ENCODE data around the gene LCNL1.

LCNL1 gene

DNA sequence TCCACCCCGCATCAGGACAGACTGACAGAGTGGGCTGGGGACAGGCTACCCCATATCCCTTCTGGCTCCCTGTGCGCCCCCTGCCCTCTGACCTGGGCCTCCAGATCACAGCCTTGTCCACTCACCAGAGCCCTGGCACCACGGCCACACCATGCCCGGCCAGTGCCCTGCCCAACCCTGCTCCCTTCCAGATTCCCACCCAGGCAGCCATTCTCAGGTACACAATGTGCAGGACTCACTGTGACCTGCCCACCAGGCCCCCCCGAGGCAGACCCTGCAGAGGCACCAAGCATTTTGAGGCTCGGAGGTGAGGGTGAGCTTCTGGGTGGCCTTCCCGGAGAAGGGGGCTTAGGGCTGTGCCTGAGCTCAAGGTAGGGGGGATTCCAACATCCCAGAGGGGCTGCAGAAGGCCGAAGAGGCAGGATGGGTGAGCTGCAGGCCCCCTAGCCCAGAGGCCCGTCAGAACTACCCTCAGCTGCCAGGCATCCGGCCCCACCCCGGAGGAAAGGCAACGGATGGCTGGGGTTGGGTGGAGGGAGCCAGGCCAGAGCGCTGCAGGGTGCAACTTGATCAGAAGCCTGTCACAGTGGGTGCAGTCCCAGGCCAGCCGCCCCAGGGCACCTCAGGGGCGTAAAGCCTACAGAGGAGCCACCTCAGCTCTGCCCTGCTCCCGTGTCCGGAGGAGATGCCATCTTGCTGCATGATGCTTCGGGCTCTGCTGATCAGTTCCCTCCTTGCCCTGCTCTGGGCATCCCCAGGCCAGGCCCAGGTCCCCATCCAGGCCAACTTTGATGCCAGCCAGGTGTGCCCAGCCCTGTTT is at the start of gene LCNL1:
Gene LCNL1, plus strand, starts transcription at position 762 of the 820 bp plus-strand sequence. CDS start 594 bp downstream, outside the sequence.
- no peak for ATAC-seq
- no peaks in the 10 kb centered on the region for H3K4me1 Mint-ChIP-seq
- H3K36me3 Mint-ChIP-seq = no peaks in the 10 kb centered on the region
- H3K4me3 Mint-ChIP-seq = no peak within 1 kb of the TSS
- peaks cover 67% of the 10 kb centered on the region for H3K27me3 Mint-ChIP-seq
- H3K27ac Mint-ChIP-seq = no peak within 1 kb of the TSS
- H3K9me3 Mint-ChIP-seq = no peaks in the 10 kb centered on the region

DNA sequence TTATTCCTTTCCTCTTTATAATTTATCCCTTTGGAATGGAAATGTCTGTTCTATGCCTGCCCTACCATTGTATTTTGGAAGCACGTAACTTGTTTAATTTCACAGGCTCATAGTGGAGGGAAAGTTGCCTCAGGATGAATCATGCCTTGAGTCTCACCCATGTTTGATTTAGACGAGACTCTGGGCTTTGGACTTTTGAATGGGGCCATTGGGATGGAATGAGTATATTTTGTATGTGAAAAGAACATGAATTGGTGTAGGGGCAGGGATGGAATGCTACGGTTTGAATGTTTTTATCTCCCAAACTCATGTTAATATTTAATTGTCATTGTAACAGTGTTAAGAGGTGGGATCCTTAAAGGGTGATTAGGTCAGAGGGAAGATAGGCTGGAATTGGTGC is 48.5 kb upstream of the LCNL1 start:
- H3K4me1 Mint-ChIP-seq = peaks cover 21% of the 10 kb centered on the region
- ATAC-seq = no peak
- no peaks in the 10 kb centered on the region for H3K9me3 Mint-ChIP-seq
- H3K27ac Mint-ChIP-seq = no peak overlapping the region
- no peak overlapping the region for H3K4me3 Mint-ChIP-seq
- no peaks in the 10 kb centered on the region for H3K27me3 Mint-ChIP-seq
- peaks cover 42% of the 10 kb centered on the region for H3K36me3 Mint-ChIP-seq

DNA sequence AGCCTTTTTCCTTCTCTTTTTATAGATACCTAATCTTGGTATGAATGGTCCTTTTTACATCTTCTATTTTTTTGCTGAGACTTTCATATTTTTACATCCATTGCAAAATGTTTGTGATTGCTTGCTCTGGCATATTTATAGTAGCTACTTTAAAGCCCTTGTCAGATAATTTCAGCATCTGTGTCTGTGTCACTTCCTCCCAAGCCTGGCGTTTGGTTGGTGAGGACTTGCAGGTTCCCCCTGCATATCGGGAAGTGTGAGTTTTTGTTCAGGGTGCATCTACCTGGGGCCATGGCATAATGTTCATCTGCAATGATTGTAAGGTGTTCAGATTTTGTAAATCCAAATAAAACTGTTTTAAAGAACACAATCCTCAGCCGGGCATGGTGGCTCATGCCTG is 47.1 kb upstream of the LCNL1 start:
- H3K9me3 Mint-ChIP-seq = no peaks in the 10 kb centered on the region
- peaks cover 50% of the 10 kb centered on the region for H3K36me3 Mint-ChIP-seq
- no peak for ATAC-seq
- H3K27me3 Mint-ChIP-seq = no peaks in the 10 kb centered on the region
- H3K27ac Mint-ChIP-seq = no peak overlapping the region
- no peak overlapping the region for H3K4me3 Mint-ChIP-seq
- H3K4me1 Mint-ChIP-seq = peaks cover 26% of the 10 kb centered on the region

DNA sequence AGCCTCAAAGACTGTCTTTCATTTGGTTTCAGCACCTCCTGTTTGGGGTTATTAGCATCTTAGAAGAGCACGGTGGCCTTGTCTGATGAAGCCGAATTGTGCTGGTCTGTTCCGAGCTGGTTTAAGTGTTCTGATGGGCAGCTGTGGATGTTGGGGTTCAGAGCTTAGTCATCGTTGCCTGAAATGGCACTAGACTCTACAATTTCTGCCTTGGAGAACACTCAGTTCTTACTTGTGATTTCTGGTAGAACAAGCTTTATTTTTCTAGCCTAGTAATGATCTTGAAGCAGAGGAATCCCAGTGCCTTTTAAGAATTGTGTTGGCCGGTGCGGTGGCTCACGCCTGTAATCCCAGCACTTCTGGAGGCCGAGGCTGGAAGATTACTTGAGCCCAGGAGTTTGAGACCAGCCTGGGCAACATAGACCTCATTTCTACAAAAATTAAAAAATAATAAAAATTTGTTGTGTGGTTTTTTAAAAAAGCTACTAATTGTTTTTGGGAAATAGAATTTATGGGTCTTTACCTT is 46.1 kb upstream of the LCNL1 start:
- H3K27ac Mint-ChIP-seq = no peak overlapping the region
- H3K4me3 Mint-ChIP-seq = no peak overlapping the region
- no peaks in the 10 kb centered on the region for H3K27me3 Mint-ChIP-seq
- peaks cover 60% of the 10 kb centered on the region for H3K36me3 Mint-ChIP-seq
- no peaks in the 10 kb centered on the region for H3K9me3 Mint-ChIP-seq
- no peak for ATAC-seq
- peaks cover 23% of the 10 kb centered on the region for H3K4me1 Mint-ChIP-seq

DNA sequence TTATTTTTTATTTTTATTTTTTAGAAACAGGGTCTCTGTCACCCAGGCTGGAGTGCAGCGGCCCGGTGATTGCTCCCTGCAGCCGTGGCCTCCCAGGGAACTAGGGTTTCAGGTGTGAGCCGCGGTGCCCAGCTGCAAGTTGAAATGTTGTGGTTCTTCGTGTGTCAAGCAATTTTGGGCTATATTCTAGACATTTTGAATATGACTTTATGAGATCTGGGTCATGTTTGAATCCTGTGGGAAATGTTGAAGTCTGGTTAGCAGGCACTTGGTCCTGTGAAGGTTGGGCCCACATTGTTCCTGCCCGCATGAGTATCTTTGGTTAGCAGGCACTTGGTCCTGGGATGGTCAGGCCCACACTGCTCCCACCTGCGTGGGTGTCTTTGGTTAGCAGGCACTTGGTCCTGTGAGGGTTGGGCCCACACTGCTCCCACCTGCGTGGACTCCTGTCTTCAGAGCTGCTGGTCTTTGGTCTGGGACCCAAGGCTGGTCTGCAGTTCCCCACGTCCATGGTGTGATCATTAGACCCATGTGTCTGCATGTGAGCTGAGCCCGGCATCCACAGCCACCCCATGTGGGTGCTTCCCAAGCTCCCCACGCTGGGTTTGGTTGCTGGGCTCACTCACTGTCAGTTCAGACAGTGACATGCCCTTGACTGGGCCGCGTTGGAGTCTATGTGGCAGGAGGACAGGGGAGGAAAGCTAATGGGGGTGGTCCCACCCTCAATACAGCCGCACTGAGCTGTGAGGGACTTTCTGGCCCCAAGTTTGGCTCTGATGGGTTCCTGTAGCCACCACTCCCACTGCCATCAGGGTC is 45.4 kb upstream of the LCNL1 start:
- Mint-ChIP-seq H3K9me3 (no peaks in the 10 kb centered on the region), H3K4me3 (no peak overlapping the region), H3K27me3 (no peaks in the 10 kb centered on the region), H3K27ac (no peak overlapping the region), H3K4me1 (peaks cover 16% of the 10 kb centered on the region), H3K36me3 (peaks cover 67% of the 10 kb centered on the region)
- no peak for ATAC-seq

DNA sequence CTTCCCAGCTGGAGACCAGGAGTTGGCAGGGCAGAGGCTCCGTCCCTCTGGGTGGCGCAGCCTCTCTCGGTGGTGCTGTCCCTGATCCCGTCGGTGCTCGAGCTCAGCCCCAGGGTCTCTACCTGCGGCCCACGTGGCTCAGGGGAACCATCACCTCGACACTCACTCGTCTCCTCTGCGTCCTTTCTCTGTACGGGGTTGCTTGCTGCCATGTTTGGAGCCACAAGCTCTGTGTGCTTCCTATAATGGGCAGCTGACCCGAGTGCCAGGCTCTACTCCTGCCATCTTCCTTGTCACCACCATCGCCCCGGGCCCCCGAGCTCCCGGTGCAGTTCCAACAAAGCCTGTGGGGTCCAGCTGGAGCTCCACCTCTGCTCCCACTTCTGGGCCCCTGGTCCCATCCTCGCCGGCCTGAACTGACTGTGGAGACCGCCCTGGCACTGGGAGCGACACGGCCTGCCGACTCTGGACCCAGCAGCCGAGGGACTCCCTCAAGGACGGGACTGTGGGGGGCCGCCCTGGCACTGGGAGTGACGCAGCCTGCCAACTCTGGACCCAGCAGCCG is 43.3 kb upstream of the LCNL1 start:
- Mint-ChIP-seq H3K27ac (peak overlapping the region; percentile 43), H3K4me1 (peaks cover 9% of the 10 kb centered on the region), H3K36me3 (peaks cover 56% of the 10 kb centered on the region), H3K27me3 (no peaks in the 10 kb centered on the region), H3K4me3 (no peak overlapping the region), H3K9me3 (no peaks in the 10 kb centered on the region)
- no peak for ATAC-seq

DNA sequence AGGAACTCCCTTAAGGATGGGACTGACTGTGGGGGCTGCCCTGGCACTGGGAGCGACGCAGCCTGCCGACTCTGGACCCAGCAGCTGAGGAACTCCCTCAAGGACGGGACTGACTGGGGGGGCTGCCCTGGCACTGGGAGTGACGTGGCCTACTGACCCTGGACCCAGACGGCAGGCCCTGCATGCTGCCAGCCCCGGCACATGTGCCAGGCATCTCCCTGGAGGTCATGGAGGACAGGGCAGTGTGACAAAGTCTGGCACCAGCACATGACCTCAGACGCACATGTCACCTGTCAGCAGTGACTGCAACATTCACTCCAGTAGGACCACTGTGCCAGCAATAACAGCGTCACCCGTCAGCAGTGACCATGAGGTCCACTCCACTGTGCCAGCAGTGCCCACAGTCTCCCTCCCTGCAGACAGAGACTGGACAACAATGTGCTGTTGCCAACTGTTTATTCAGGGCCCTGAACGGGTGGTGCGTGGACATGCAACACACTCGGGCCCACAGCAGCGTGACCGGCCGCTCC is 42.7 kb upstream of the LCNL1 start:
- Mint-ChIP-seq H3K9me3 (no peaks in the 10 kb centered on the region), H3K27ac (no peak overlapping the region), H3K4me3 (no peak overlapping the region), H3K27me3 (no peaks in the 10 kb centered on the region), H3K4me1 (peaks cover 14% of the 10 kb centered on the region), H3K36me3 (peaks cover 56% of the 10 kb centered on the region)
- ATAC-seq = no peak

DNA sequence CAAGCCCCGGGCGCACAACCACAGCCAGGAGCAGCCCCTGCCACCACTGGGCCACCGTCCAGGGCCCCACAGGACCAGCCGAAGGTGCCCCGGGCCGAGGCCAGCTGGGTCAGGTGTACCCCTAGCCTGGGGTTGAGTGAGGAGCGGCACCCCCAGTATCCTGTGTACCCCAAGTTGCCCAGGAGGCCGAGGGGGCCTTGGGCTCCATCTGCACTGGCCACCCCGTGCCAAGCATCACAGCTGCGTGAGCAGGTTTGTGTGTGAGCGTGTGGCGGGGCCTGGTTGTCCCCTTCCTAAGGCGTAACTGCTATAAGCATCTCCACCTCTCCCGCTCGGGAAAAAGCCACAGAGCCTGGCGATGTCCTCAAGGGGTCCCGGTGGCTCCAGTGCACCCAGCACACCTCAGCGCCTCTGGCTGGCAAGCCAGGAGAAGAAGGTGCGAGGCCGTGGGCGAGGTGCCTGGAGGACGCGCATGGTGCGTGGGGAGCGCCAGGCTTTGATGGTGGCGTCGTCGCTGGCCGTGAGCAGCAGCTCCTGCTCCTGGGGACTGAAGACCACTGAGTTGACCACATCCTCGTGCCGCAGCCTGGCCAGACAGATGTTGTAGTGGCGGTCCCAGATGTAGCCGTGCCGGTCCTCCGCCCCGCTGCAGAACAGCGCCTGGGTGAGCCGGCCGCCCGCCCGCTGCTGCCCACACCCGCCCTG is 42.1 kb upstream of the LCNL1 start:
- Mint-ChIP-seq H3K9me3 (no peaks in the 10 kb centered on the region), H3K36me3 (peaks cover 56% of the 10 kb centered on the region), H3K4me1 (peaks cover 15% of the 10 kb centered on the region), H3K4me3 (no peak overlapping the region), H3K27me3 (no peaks in the 10 kb centered on the region), H3K27ac (no peak overlapping the region)
- ATAC-seq = no peak

DNA sequence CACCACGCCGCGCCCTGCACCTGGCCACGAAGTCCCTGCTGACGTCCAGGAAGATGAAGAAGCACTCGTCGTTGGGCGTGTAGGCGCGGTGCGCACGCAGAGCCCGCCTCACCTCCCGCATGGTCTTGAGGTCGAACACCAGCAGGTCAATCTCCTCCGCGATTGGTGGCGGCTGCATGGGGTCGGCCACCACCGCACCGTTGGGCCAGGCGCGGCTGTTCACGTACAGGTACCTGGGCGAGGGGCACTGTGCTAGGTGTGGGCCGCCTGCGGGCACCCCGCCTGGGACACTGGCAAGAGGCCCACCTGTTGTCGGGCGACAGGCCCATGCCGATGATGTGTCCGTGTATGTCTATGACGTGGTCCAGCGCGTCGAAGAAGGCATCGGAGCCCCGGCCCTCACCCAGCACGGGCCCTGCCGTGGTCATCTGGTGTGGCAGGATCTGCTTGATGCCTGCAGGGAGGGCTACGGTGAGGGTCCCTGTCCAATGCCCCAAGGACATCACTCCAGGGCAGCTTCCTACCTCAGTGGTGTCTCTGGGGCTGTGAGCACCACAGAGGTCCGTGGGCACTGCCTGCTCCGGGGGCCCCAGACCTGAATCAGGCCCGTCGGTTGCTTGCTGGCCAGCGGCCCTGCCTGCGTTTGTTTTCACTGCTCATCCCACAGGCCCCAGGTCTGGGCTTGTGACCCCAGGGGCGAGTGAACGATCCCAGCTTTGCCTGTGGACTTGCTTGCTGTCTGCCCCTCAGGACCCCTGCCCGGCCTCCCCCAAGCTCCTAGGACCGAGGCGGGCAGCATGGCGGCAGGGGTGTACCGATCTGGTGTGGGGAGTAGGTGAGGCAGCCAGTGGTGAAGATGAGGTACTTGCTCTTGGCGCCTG is 41.3 kb upstream of the LCNL1 start:
- Mint-ChIP-seq H3K4me3 (no peak overlapping the region), H3K27ac (no peak overlapping the region), H3K9me3 (no peaks in the 10 kb centered on the region), H3K27me3 (no peaks in the 10 kb centered on the region), H3K4me1 (peaks cover 15% of the 10 kb centered on the region), H3K36me3 (peaks cover 52% of the 10 kb centered on the region)
- ATAC-seq = no peak

DNA sequence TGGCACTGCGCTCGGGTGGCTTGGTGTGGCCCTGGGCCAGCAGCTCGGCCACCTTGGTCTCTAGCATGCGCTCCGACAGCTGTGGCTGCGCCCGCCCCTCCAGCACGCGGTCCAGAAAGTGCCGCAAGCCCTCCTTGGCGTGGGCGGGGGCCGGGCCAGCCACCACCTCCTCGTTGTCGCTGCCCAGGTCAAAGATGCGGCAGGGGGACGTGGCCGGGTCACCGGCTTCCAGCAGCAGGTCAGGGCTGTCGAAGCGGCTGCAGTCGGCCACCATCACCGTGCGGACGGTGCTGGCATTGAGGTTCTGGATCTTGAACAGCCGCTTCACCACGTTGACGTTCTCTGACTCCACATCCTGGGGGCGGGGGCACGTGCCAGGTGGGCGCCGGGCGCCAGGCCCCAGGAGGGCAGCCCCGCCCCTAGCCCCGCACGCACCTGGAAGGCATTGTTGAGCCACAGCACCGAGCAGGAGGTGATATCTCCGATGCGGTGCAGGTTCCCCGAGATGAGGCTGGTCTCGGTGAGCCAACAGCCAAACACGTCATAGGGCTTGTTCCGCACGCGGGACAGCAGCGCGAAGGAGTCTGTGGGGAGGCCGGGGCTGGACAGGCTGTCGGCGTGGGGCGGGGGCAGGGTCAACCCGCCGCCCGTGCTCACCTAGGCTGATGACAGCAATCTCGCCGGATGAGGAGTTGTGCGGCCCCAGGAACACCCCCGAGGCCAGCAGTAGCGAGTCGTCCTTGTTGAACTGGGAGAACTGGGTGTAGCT is 40.5 kb upstream of the LCNL1 start:
- Mint-ChIP-seq H3K27me3 (no peaks in the 10 kb centered on the region), H3K27ac (no peak overlapping the region), H3K4me1 (peaks cover 19% of the 10 kb centered on the region), H3K9me3 (no peaks in the 10 kb centered on the region), H3K4me3 (peak overlapping the region; percentile 80), H3K36me3 (peaks cover 48% of the 10 kb centered on the region)
- ATAC-seq = no peak

DNA sequence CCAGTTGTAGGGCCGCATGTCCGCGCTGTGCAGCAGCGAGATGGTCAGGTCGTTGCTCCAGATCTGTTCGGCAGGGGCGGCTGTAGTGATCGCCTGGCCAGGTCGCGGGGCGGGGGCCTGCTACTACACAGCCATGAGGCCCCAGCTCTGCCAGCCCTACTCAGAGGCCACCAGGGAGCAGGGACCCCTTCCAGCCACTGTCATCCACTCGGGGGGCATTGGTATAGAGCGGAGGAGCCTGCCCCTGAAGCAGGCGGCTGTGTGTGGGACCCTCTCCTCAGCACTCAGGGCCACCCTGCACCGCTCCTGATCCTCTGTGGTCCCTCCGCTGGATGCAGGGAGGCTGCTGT is 39.9 kb upstream of the LCNL1 start:
- peak overlapping the region; percentile 88 for H3K27ac Mint-ChIP-seq

DNA sequence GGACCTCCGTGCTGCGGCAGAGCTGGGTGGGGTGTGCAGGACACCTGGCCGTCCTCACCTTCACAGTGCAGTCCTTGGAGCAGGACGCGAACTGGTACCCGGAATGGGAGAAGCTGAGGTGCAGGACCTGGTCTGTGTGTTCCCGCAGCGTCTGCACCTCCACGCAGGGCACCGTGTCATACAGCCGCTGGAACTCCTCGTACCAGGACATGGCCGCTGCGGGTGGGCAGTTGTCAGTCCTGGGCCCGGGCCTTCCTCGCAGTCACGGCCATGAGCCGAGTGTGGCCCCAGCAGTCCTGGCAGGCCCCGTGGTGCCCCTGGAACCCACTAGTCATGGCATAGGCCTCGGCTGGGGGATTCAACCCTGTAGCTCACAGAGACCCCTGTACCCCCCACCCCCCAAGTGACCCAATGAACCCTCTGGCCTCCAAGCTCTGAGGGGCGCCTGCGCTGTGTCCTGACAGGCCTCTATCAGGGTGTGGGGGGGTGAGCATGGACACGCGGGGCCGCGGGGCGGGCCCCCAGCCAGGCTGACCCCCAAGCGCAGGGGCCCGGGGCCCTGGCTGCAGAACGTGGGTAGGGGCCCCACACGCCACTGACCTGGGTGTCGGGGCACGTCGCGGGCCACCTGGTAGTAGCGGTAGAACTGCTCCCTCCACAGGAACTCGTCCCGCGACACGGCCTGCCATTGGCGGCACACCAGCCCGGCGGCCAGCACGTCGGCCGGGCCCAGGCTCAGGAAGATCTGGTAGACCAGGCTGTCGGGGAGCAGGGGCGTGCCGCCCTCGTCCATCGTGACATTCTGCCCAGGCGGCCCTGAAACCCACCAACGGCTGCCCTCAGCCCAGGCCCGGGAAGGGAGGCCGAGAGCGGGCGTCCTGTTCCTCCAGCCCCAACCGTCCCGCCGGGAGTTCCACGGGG is 39.2 kb upstream of the LCNL1 start:
- H3K36me3 Mint-ChIP-seq = peaks cover 39% of the 10 kb centered on the region
- H3K9me3 Mint-ChIP-seq = no peaks in the 10 kb centered on the region
- H3K4me1 Mint-ChIP-seq = peaks cover 20% of the 10 kb centered on the region
- no peaks in the 10 kb centered on the region for H3K27me3 Mint-ChIP-seq
- peak overlapping the region; percentile 80 for H3K4me3 Mint-ChIP-seq
- H3K27ac Mint-ChIP-seq = peak overlapping the region; percentile 88
- ATAC-seq = peak; percentile 9

More for the DNA sequence above, 39.9 kb upstream of the LCNL1 start:
- Mint-ChIP-seq H3K27me3 (no peaks in the 10 kb centered on the region), H3K36me3 (peaks cover 42% of the 10 kb centered on the region), H3K4me1 (peaks cover 20% of the 10 kb centered on the region), H3K4me3 (peak overlapping the region; percentile 80), H3K9me3 (no peaks in the 10 kb centered on the region)
- ATAC-seq = no peak

DNA sequence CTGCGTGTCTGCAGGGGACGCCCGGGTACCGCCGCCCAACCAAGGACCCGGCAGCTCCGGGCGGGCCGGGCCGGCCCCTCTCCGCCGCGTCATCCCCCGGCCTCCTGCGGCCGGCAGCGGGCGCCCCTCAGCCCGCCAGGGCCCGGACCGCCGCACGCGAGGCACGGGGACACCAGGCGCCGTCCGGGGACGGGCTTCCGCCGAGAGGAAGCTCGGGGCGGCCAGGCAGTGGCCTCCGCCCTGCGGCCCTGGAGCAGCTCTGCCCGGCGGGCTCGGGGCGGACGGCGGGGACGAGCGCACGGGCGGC is 38.6 kb upstream of the LCNL1 start:
- Mint-ChIP-seq H3K9me3 (no peaks in the 10 kb centered on the region), H3K27me3 (no peaks in the 10 kb centered on the region), H3K36me3 (peaks cover 33% of the 10 kb centered on the region), H3K4me3 (peak overlapping the region; percentile 80), H3K4me1 (peaks cover 19% of the 10 kb centered on the region), H3K27ac (peak overlapping the region; percentile 88)
- ATAC-seq = peak; percentile 71

Data from stimulated activated memory B cell treated with anti-CD40 and anti-IgM and Interleukin-4, amounts not matched to agents 10 μg/mL and 1 μg/mL and 100 μg/mL, for 72 hours (primary cell).